HG03108 (cell line): Measurements from ENCODE around the gene ETV3.
A peak's percentile ranks its signal among the peaks of the same experiment; 100 is the strongest.
"Not testable (repeated sequence)": the region's sequence is repeated elsewhere in the genome, so short reads cannot be mapped to it uniquely, and the experiment has no call there.

Experiments used
- ATAC-seq: cut with Tn5 transposase; IDR thresholded peaks from one replicate; pipeline ENCODE4 v1.9.1; 2021; ENCODE audit warnings: moderate library complexity; ENCODE audit not compliant: unreplicated experiment

The ETV3 gene

GRCh38 chr1:157138220-157139051, at the start of gene ETV3:
ETV3 (minus strand) TSS chr1:157138395; CDS start chr1:157136352, 2,043 bp downstream.
- ATAC-seq = peak; percentile 87

- ATAC-seq = no peak
Observed at GRCh38 chr1:157186281-157186992, 48.2 kb upstream of the ETV3 start.

GRCh38 chr1:157183870-157184269, 45.7 kb upstream of the ETV3 start:
- no peak for ATAC-seq

- ATAC-seq = not testable (repeated sequence)
Observed at GRCh38 chr1:157182371-157182770, 44.2 kb upstream of the ETV3 start.

GRCh38 chr1:157181790-157182189, 43.6 kb upstream of the ETV3 start:
- ATAC-seq = no peak

- no peak for ATAC-seq
Observed at GRCh38 chr1:157181258-157181657, 43.1 kb upstream of the ETV3 start.

GRCh38 chr1:157178490-157178889, 40.3 kb upstream of the ETV3 start:
- ATAC-seq = no peak

GRCh38 chr1:157177733-157178394, 39.7 kb upstream of the ETV3 start:
- ATAC-seq = no peak

GRCh38 chr1:157176591-157177121, 38.5 kb upstream of the ETV3 start:
- no peak for ATAC-seq

GRCh38 chr1:157176016-157176415, 37.8 kb upstream of the ETV3 start:
- ATAC-seq = no peak

- no peak for ATAC-seq
Observed at GRCh38 chr1:157173900-157174410, 35.8 kb upstream of the ETV3 start.

- not testable (repeated sequence) for ATAC-seq
Observed at GRCh38 chr1:157173241-157173640, 35.0 kb upstream of the ETV3 start.

GRCh38 chr1:157172591-157172990, 34.4 kb upstream of the ETV3 start:
- ATAC-seq = not testable (repeated sequence)

- not testable (repeated sequence) for ATAC-seq
Observed at GRCh38 chr1:157171903-157172503, 33.8 kb upstream of the ETV3 start.

GRCh38 chr1:157170677-157171515, 32.7 kb upstream of the ETV3 start:
- ATAC-seq = no peak

GRCh38 chr1:157168015-157168414, 29.8 kb upstream of the ETV3 start:
- ATAC-seq = no peak

GRCh38 chr1:157167437-157167836, 29.2 kb upstream of the ETV3 start:
- ATAC-seq = no peak

- ATAC-seq = no peak
Observed at GRCh38 chr1:157166590-157166989, 28.4 kb upstream of the ETV3 start.

- peak; percentile 48 for ATAC-seq
Observed at GRCh38 chr1:157163273-157164127, 25.3 kb upstream of the ETV3 start.
